Neural cell (in vitro differentiated cells): ENCODE data around the gene PAX3. TPM values are rescaled to one million over a fixed set of nuclear protein-coding genes. Genes with fewer than 3 reads are reported as not detected.

ENCODE experiments used
- H2AFZ ChIP-seq: fragments of 200-600, 300-800 bp; sonication (generic), shearing (Covaris generic); 2 replicates; pipeline ENCODE4 v1.6.0; 2014; ENCODE audit warnings: low read depth, mild to moderate bottlenecking, antibody characterized with exemption, low read length, moderate library complexity
- H3F3A ChIP-seq: fragments of 200-600 bp; shearing (Covaris generic); 2 replicates; pipeline ENCODE4 v1.6.1; 2016; ENCODE audit warnings: mild to moderate bottlenecking, moderate library complexity, mixed read lengths, antibody characterized with exemption, low read length; ENCODE audit not compliant: insufficient read depth, poor library complexity, severe bottlenecking
- H3K27ac ChIP-seq: fragments of 200-600, 300-800 bp; sonication (generic), shearing (Covaris generic); 2 replicates; pipeline ENCODE4 v1.5.1; 2014; ENCODE audit warnings: mild to moderate bottlenecking, low read length, moderate library complexity
- H3K27me3 ChIP-seq: fragments of 300-800, 200-600 bp; sonication (generic), shearing (Covaris generic); 2 replicates; pipeline ENCODE4 v1.6.0; 2014; ENCODE audit warnings: mild to moderate bottlenecking, low read depth, low read length, moderate library complexity; ENCODE audit not compliant: insufficient read depth
- H3K36me3 ChIP-seq: fragments of 300-800, 200-600 bp; sonication (generic), shearing (Covaris generic); 2 replicates; pipeline ENCODE4 v1.5.1; 2014; ENCODE audit warnings: mild to moderate bottlenecking, antibody characterized with exemption, low read length, moderate library complexity; ENCODE audit not compliant: insufficient read depth
- H3K4me2 ChIP-seq: fragments of 300-800, 200-600 bp; sonication (generic), shearing (Covaris generic); 2 replicates; pipeline ENCODE4 v1.6.0; 2014; ENCODE audit warnings: mild to moderate bottlenecking, low read length
- H3K4me3 ChIP-seq: fragments of 300-800, 200-600 bp; sonication (generic), shearing (Covaris generic); 2 replicates; pipeline ENCODE4 v1.5.1; 2014; ENCODE audit warnings: mild to moderate bottlenecking, low read length, moderate library complexity
- H3K79me2 ChIP-seq: fragments of 200-600 bp; shearing (Covaris generic); replicated peaks from 2 replicates; pipeline ENCODE4 v1.6.0; 2014; ENCODE audit warnings: mild to moderate bottlenecking, low read length, moderate library complexity; ENCODE audit not compliant: insufficient read depth
- H3K9ac ChIP-seq: fragments of 300-800, 200-600 bp; sonication (generic), shearing (Covaris generic); 2 replicates; pipeline ENCODE4 v1.6.1; 2016; ENCODE audit warnings: mild to moderate bottlenecking, low read length, mixed read lengths
- H3K9me2 ChIP-seq: fragments of 200-600 bp; shearing (Covaris generic); 2 replicates; pipeline ENCODE4 v1.6.1; 2016; ENCODE audit warnings: mild to moderate bottlenecking, low read length, mixed read lengths; ENCODE audit not compliant: insufficient read depth
- H3K9me3 ChIP-seq: fragments of 200-600, 300-800 bp; sonication (generic), shearing (Covaris generic); 2 replicates; pipeline ENCODE4 v1.6.1; 2016; ENCODE audit warnings: mild to moderate bottlenecking, mixed run types, low read length, moderate library complexity, mixed read lengths
- H4K20me1 ChIP-seq: fragments of 200-600 bp; shearing (Covaris generic); 2 replicates; pipeline ENCODE4 v1.6.1; 2016; ENCODE audit warnings: mild to moderate bottlenecking, mixed run types; ENCODE audit not compliant: insufficient read depth
- EP300 ChIP-seq: fragments of 450-650 bp; conservative IDR thresholded peaks from 2 replicates; pipeline ENCODE4 v1.6.1; 2014; ENCODE audit warnings: antibody characterized with exemption, mild to moderate bottlenecking, moderate library complexity; ENCODE audit not compliant: poor library complexity, severe bottlenecking
- EZH2 ChIP-seq: fragments of 200-600, 300-800 bp; shearing (Covaris generic), sonication (generic); IDR thresholded peaks from 2 replicates; pipeline ENCODE4 v1.6.1; 2014; ENCODE audit warnings: antibody characterized with exemption, low read length, borderline replicate concordance, mild to moderate bottlenecking; ENCODE audit not compliant: insufficient read depth, poor library complexity, severe bottlenecking
- MXI1 ChIP-seq: fragments of 450-650 bp; conservative IDR thresholded peaks from 2 replicates; pipeline ENCODE4 v1.6.1; 2014; ENCODE audit warnings: antibody characterized with exemption, mild to moderate bottlenecking; ENCODE audit not compliant: poor library complexity, severe bottlenecking
- POLR2AphosphoS5 ChIP-seq: IDR thresholded peaks from 2 replicates; pipeline ENCODE4 v1.6.1; 2012
- RAD21 ChIP-seq: fragments of 450-650 bp; conservative IDR thresholded peaks from 2 replicates; pipeline ENCODE4 v1.6.1; 2014; ENCODE audit warnings: antibody characterized with exemption, mild to moderate bottlenecking, moderate library complexity
- SMC3 ChIP-seq: fragments of 450-650 bp; conservative IDR thresholded peaks from 2 replicates; pipeline ENCODE4 v1.6.1; 2014; ENCODE audit warnings: antibody characterized with exemption, mild to moderate bottlenecking, moderate library complexity; ENCODE audit not compliant: poor library complexity
- TAF1 ChIP-seq: IDR thresholded peaks from 2 replicates; pipeline ENCODE4 v1.6.1; 2012; ENCODE audit warnings: low read depth
- polyA plus RNA-seq: library from polyadenylated mRNA; depleted of rRNA; stranded (reverse); fragments of >200 nt; gene quantifications from 2 replicates; pipeline ENCODE4 v1.2.3, GENCODE V29; 2014
- TF ChIP-seq, protein P1 (sequence below): IDR thresholded peaks from 2 replicates; pipeline ENCODE4 v1.6.1; 2012; ENCODE audit warnings: borderline replicate concordance
- TF ChIP-seq, protein P2 (sequence below): fragments of 450-650 bp; IDR thresholded peaks from 2 replicates; pipeline ENCODE4 v1.5.1; 2014; ENCODE audit warnings: antibody characterized with exemption, mild to moderate bottlenecking, moderate library complexity; ENCODE audit not compliant: poor library complexity, severe bottlenecking

Gene PAX3
- polyA plus RNA-seq, 1 donor from 2014 or later = not detected

DNA sequence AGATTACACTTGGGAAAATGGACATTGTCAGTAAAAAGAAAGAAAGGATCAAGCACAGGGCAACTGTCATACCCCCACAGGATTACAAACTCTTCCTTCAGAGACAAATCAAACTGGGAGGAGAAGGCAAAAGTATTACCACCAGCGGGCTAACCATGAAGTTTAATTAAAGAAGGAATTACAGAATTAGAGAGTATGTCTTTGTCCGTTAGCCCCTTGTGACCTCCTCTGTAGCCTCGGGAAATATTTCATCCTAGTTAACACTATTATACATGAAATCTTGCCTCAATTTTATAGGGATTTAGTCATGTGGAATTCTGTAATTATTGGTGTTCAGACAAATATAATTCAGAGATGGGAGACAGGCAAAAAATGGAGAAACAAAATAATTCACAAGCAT is 60.7 kb downstream of the PAX3 start:
- TF ChIP-seq RAD21 (no peak), EZH2 (no peak), POLR2AphosphoS5 (no peak), TAF1 (no peak), MXI1 (no peak)
- TF ChIP-seq, protein P1, sequence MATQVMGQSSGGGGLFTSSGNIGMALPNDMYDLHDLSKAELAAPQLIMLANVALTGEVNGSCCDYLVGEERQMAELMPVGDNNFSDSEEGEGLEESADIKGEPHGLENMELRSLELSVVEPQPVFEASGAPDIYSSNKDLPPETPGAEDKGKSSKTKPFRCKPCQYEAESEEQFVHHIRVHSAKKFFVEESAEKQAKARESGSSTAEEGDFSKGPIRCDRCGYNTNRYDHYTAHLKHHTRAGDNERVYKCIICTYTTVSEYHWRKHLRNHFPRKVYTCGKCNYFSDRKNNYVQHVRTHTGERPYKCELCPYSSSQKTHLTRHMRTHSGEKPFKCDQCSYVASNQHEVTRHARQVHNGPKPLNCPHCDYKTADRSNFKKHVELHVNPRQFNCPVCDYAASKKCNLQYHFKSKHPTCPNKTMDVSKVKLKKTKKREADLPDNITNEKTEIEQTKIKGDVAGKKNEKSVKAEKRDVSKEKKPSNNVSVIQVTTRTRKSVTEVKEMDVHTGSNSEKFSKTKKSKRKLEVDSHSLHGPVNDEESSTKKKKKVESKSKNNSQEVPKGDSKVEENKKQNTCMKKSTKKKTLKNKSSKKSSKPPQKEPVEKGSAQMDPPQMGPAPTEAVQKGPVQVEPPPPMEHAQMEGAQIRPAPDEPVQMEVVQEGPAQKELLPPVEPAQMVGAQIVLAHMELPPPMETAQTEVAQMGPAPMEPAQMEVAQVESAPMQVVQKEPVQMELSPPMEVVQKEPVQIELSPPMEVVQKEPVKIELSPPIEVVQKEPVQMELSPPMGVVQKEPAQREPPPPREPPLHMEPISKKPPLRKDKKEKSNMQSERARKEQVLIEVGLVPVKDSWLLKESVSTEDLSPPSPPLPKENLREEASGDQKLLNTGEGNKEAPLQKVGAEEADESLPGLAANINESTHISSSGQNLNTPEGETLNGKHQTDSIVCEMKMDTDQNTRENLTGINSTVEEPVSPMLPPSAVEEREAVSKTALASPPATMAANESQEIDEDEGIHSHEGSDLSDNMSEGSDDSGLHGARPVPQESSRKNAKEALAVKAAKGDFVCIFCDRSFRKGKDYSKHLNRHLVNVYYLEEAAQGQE = no peak
- Histone ChIP-seq H3F3A (no peaks in the 10 kb centered on the region), H3K79me2 (no peaks in the 10 kb centered on the region), H3K9me2 (no peaks in the 10 kb centered on the region), H3K9me3 (no peaks in the 10 kb centered on the region), H3K4me2 (no peak overlapping the region), H3K36me3 (no peaks in the 10 kb centered on the region), H3K4me3 (no peak overlapping the region), H2AFZ (no peak overlapping the region), H4K20me1 (no peaks in the 10 kb centered on the region), H3K27ac (no peak overlapping the region), H3K9ac (no peak overlapping the region), H3K27me3 (peaks cover 78% of the 10 kb centered on the region)

DNA sequence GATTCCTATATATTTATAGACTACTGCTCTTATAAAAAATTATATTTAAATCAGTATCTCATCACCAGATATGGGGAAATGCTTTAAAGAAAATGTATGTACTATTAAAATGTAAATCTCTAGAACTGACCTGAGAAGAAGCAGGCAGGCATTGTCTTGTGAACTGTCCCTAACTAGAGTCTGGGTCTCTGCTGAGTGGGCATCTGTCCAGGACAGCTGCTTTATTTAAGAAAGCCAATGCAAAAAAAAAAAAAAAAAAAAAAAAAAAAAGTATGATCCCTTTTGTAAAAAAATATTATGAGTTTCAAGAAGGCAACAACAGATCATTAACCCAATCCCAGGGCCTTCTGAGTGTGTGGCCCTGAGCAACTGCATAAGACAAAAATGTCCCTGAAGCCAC is 66.0 kb downstream of the PAX3 start:
- peaks cover 26% of the 10 kb centered on the region for H3K27me3 ChIP-seq
- TF ChIP-seq EZH2 = no peak
- no peak for TF ChIP-seq POLR2AphosphoS5
- no peak for TF ChIP-seq EP300
- TF ChIP-seq, protein P2, sequence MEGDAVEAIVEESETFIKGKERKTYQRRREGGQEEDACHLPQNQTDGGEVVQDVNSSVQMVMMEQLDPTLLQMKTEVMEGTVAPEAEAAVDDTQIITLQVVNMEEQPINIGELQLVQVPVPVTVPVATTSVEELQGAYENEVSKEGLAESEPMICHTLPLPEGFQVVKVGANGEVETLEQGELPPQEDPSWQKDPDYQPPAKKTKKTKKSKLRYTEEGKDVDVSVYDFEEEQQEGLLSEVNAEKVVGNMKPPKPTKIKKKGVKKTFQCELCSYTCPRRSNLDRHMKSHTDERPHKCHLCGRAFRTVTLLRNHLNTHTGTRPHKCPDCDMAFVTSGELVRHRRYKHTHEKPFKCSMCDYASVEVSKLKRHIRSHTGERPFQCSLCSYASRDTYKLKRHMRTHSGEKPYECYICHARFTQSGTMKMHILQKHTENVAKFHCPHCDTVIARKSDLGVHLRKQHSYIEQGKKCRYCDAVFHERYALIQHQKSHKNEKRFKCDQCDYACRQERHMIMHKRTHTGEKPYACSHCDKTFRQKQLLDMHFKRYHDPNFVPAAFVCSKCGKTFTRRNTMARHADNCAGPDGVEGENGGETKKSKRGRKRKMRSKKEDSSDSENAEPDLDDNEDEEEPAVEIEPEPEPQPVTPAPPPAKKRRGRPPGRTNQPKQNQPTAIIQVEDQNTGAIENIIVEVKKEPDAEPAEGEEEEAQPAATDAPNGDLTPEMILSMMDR = no peak
- TF ChIP-seq RAD21 = no peak
- TF ChIP-seq, protein P1 = no peak
- no peak for TF ChIP-seq TAF1
- TF ChIP-seq SMC3 = no peak
- no peak for TF ChIP-seq MXI1
- no peaks in the 10 kb centered on the region for H3F3A ChIP-seq

More for the DNA sequence above, 66.0 kb downstream of the PAX3 start:
- Histone ChIP-seq H2AFZ (no peak overlapping the region), H3K4me2 (no peak overlapping the region), H3K79me2 (no peaks in the 10 kb centered on the region), H3K4me3 (no peak overlapping the region), H3K9me3 (no peaks in the 10 kb centered on the region), H3K36me3 (no peaks in the 10 kb centered on the region), H3K9ac (no peak overlapping the region), H4K20me1 (no peaks in the 10 kb centered on the region), H3K27ac (no peak overlapping the region), H3K9me2 (no peaks in the 10 kb centered on the region)
